Astrocyte of the hippocampus (primary cell): ENCODE data around the gene IL19.

Experiments used
- DNase-seq: peaks from one replicate; pipeline ENCODE4 v3.0.0; 2011; ENCODE audit warnings: low read depth, low spot score

IL19 gene, protein sequence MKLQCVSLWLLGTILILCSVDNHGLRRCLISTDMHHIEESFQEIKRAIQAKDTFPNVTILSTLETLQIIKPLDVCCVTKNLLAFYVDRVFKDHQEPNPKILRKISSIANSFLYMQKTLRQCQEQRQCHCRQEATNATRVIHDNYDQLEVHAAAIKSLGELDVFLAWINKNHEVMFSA

DNA sequence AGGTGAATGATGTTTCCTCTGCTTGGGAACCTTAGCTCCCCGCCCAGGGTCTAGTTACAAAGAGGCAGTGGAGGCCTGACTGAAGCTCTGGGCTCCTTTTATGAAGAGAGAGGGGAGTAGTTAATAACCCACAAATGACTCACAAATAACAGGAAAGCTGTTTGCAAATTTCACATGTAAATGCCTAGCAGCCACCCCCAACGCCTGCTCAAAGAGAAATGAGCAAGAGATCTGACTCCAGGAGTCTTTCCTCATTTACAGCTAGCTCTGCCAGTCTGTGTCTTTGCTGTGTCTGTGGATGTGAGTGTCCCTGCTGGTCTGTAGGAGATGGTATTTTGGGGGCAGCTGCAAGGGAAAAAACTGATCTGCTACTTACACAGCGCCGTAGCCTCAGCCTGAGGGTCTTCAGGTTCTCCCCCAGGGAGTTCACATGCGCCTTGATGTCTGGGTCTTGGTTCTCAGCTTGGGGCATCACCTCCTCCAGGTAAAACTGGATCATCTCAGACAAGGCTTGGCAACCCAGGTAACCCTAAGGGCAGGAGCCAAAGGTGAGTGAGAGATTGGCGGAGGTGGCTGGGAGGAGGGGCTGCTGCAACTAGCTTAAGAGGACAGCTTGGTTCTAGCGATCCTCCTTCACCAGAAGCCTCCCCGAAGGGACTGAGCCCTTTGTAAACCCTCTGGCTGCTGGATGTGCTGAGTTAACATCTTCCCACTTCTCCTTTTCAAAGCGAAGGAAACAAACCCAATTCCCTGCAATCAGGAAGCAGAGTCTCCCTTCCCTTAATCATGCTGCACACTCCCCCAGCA, at the start of gene IL19:
TSS of gene IL19 (plus strand) at position 243 of the 807 bp plus-strand sequence. CDS start 65,890 bp downstream, outside the sequence.
- DNase-seq = peak; percentile 75

DNA sequence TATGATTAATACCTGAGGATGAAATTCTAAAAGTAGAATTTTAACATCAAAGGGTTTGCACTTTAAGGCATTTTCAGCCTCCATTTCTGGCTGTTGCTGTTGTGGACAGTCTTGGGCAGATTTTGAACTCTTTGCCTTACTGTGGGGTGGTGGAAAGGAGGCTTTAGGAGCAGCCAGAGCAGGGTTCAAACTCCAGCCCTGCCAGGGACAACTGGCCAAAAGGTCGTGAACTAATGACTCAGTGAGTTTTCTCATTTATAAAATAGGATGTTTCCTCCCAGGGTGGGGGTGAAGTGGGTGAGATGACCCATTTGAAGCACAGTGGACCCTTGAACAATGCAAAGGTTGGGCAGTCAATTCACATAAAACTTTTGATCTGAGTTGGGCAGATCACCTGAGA, 49.1 kb upstream of the IL19 start:
- no peak for DNase-seq

DNA sequence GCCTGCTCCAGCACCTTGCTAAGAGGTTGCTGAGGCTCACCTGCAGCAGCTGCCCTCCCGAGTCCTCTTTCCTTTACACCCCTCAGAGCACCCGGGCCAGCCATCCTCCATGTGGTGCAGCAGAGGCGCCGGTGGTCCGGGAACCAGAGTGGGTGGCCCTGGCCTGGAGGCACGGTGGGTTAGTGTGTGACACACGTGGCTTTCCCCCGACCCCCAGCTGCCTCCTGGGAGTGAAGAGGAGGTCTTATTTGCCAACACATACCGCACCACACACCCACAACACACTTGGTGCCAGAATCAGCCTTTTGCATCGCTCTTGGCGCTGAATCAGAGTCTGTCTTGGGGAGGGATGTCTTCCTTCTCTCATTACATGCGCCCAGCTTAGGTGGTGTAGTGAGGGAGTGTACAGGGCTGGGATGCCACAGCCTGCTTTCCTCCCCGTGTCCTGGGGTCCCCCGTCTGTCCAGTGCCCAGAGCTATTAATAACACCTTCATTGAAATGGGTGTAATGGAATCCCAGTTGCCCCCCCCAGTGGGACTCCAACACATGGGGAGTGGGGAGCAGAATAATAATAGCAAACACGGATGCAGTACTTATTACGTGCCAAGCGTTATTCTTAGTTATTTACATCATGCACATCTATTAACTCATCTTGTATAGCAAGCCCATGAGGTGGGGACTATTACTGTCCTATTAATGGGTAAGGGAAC, 47.7 kb upstream of the IL19 start:
- DNase-seq = peak; percentile 38

DNA sequence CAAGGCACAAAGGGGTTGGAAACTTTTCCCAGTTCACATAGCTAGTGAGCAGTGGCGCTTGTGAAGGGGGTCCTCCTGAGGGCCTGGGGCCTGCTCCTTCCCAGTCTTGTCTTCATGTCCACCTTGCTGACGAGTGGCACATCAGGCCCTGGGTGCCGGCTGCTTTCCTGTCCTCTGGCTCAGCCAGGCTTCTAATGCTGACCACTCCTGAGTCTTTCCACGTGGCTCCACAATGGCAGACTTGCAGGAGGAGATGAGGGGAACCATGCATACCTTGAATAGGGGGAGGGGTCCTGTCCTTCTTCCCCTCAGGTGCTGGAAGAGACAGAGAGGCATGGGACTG, 47.1 kb upstream of the IL19 start:
- no peak for DNase-seq

DNA sequence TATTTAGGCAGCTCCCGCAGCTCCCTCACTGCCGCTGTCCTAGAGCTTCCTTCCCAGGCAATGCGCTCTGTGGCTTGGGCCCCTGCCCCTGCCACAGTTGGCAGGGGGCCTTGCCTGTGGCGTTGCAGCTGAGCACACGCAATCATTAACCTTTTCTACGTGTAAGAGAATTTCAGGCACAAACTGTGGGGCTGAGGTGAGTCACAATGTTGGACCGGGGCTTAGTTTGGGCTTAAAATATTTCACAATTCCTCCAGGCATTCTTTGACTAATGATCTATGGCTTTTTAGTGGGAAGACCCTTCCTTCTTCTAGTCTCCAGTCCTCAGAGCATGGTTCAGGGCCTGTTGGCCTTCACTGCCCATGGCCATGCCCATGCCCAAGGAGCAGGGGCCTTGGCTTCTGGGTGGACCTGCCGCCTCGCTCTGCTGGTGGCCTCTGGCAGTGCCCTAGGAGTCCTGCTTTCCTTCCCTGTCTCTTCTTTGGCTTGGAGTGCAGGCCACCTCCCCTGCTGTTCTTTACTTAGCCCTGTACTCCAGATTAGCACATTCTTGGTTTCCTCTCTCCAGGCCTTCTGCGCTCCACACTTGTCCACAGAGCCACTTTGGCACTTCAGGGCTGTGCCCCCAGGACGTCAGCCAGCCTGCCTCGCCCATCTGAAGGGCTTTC, 46.6 kb upstream of the IL19 start:
- DNase-seq = peak; percentile 91

DNA sequence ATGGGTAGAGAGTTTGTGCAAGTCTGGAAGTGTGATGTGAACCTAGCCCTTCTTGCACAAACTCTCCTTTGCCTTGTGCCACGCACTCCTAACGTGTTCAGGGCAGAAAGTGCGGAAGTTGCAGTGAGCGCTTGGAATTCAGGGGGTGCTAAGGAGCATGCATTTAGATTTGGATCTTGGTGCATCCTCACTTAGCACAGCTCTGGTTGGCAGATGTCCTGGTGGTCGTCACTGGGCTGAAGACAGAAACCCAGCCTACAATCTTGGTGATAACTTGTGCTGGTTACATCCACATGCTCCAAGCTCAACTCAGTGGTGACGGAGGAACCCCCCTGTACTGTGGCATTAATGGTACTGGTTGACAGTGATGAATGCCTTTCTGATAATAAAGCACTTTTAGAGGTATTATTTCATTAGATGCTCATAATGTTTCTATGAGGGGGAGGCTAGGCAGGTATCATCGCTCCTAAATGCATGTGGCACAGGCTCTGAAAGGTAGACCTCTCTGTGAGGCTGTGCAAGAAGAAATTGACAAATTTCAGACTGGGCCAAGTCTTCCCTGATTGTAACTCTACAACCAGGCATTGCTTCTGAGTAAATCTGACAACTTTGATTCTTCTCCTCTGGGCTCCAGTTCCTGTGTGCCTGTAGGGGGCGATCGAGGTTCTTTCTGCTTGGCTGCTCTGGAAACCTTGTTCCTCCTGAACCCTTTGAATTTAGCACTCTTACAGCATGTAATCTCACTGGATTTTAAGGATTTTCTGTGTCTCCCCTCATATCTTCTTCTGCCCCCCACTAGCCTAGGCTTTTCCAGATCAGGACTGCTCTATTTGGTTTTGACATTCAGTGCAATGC, 45.2 kb upstream of the IL19 start:
- peak; percentile 51 for DNase-seq

DNA sequence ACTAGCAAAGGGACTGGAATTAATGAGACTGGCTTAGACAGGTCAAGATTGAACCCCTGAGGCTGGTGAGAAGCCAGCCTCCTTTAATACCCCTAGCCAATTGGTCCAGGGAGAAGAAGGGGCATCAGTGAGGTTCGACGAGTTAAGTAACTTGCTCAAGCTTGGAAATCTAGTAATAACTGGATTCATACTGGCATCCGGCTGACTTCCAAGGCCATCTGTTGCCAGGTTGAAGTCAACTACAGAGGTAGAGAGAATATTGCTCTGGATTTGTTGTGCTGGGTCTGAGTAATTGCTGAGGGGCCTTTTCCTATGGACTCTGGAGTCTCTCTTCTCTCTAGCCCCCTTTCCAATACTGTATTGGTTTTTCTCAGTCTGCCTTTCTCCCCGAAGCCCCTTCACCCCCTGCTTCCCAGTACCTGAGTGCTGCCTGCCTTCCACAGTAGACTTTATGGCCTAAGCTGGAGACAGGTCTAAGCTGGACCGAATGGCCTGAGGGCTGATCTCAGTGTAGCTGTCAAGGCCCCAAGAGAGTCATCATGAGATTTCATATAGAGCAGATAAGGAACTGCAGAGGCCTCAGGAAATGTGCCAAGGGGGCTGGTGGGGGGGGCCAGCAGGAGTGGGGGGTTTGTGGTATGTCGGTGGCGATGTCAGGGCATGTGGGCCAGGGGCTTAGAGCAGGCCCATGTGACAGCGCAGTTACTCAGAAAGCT, 42.4 kb upstream of the IL19 start:
- DNase-seq = no peak

DNA sequence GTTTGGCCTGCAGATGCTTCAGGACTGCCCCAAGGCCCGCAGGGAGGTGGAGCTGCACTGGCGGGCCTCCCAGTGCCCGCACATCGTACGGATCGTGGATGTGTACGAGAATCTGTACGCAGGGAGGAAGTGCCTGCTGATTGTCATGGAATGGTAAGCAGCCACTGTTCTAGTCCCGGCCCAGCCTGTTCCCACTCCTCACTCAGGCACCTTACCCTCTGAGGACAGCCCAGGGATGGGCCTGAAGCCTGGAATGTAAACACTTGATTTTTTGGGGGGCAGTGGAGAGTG, 41.9 kb upstream of the IL19 start:
- no peak for DNase-seq

DNA sequence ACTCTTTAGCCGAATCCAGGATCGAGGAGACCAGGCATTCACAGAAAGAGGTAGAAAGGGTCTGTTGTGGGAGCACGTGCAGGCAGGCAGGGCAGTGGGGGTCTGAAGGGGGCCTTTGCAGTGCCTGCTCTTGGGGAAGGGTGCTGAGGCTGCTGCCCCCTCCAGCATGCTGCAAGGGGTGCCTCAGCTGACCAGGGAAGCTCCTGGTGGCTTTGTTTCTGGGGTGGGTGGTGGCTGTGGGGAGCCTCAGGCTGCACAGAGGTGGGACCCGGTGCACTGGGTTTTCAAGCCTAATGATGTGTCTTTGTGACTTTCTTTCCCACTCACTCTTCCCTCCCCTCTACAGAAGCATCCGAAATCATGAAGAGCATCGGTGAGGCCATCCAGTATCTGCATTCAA, 41.5 kb upstream of the IL19 start:
- DNase-seq = no peak

DNA sequence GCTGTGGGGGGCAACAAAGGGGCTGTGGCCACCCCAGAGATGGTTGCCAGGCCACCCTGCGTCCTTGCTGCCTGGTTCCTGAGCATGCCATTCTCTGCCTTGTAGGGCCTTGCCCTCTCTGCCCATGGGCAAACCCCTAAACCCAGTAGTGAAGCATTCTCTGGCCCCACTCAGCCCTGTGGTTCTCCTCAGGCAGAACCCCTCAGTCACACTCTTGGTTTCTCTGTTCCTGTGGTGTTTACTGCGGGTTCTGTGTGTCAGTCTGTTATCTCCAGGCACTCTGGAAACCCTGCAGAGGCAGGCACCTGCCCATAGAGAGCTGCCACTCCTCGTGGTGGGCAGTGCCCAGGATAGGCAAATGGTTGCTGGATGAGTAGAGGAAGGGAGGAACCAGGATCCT, 41.1 kb upstream of the IL19 start:
- DNase-seq = no peak

DNA sequence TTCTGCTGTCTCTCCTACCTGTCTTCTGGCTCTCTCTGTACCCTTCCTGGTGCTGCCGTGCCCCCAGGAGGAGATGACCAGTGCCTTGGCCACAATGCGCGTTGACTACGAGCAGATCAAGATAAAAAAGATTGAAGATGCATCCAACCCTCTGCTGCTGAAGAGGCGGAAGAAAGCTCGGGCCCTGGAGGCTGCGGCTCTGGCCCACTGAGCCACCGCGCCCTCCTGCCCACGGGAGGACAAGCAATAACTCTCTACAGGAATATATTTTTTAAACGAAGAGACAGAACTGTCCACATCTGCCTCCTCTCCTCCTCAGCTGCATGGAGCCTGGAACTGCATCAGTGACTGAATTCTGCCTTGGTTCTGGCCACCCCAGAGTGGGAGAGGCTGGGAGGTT, 38.1 kb upstream of the IL19 start:
- no peak for DNase-seq

DNA sequence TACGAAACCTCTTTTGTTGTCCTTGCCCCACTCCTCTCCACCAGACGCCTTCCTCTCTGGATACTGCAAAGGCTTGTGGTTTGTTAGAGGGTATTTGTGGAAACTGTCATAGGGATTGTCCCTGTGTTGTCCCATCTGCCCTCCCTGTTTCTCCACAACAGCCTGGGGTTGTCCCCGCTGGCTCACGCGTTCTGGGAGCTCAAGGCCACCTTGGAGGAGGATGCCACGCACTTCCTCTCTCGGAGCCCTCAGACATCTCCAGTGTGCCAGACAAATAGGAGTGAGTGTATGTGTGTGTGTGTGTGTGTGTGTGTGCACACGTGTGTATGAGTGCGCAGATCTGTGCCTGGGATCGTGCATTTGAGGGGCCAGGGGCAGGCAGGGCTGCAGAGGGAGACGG, 37.6 kb upstream of the IL19 start:
- no peak for DNase-seq

DNA sequence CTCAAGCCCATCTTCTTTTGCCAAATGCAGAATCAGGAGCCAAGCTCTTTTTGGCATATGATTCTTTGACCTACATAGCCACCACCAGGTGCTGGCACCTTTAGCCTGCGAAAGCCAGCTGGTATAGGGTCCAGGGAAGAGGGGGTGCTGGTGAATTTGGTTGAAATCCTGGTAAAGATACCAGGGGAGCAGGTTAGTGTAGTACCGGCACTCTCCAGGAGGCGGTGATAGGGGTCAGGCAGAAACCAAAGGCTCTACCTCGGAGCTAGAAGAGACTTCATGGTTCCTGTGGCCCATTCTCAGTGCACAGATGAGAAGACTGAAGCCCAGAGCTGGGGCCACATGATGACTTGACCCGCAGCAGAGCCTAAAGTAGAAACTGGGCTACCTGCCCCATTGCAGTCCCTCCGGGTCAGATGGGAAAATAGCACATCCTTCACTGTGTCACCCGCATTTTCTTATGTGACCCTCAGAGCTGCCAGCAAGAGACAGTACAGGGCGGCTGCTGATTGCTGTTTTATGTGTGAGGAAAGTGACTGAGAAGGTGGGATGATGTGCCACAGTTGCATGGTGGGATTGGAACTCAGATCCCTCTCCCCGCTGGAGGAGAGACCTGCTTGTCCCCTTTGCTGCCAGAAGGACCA, 36.0 kb upstream of the IL19 start:
- peak; percentile 54 for DNase-seq

DNA sequence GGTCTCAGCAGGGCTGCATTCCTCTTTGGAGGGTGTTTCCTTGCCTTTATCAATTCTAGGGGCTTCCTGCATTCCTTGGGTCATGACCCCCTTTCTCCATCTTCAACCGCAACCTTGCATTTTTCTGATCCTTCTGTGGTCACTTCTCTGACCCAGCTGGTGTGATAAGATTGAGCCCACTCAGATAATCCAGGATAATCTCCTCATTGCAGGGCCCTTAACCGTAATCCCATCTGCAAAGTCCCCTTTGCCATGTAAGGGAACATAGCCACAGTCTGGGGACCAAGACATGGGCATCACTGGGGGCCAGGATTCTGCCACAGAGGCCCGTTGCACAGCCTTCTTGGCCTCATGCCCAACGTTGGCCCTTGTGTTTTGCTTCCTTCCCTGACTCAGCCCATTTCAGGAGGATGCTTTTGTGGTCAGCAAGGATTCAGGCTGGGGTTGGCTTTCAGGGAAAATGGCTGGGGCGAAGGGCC, 35.0 kb upstream of the IL19 start:
- DNase-seq = peak; percentile 63

DNA sequence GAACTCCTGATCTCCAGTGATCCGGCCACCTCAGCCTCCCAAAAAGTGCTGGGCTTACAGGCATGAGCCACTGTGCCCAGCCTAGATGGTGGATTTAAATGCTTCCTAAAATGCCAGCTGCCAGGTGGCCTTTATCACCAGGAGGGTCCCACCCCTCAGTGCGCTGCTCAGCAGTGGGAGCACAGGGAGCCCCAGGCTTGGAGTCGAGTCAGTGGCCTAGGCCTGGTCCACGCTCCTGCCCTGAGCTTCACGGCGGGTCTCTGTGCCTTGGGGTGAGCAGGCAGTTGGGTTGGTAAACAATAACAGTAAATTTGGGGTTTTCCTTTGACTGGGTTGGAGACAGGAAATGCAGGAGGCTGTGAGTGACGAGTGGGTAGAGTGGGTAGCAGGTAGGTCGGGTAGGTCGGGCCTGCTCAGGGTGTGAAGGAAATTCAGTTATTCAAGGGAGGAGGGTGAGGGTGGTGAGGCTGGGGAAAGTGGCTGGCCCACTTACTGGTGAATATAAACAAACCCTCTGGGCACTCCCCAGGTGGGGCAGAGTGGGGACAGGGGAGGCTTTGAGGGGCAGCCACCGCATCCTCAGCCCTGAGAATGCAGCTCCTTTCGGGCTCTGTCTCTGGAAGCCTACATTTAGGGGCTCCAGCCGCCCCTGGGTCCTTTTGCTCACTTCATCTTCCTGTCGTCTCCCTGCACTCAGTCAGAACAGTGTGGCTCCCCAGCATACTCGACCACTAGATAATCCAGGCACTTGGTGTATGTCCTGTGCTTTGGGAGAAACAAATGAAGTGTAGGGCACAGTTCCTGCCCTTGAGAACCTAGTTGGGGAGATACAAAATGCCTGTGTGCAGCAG, 33.5 kb upstream of the IL19 start:
- DNase-seq = no peak

DNA sequence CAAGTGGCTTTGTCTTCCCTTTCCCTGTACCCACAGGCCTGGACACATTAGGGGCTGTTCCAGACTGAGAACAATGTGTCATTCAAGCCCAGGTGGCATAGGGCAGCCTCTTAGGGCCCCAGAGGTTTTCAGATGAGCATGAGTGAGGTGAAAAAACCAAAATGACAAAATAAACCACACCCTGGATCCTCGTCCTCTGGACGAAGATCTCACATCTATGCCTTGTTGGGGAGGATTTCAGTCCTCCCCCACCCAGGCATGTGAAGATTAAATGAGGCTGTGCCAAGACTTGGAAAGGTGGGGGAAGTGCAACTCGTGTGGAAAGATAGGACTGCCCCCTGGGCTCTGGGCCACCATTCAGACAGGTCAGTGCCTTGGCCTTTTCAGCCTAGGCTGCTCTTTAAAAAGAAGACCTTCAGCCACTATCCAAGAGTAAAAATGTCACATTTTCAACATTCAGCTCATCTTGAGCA, 32.8 kb upstream of the IL19 start:
- DNase-seq = no peak

DNA sequence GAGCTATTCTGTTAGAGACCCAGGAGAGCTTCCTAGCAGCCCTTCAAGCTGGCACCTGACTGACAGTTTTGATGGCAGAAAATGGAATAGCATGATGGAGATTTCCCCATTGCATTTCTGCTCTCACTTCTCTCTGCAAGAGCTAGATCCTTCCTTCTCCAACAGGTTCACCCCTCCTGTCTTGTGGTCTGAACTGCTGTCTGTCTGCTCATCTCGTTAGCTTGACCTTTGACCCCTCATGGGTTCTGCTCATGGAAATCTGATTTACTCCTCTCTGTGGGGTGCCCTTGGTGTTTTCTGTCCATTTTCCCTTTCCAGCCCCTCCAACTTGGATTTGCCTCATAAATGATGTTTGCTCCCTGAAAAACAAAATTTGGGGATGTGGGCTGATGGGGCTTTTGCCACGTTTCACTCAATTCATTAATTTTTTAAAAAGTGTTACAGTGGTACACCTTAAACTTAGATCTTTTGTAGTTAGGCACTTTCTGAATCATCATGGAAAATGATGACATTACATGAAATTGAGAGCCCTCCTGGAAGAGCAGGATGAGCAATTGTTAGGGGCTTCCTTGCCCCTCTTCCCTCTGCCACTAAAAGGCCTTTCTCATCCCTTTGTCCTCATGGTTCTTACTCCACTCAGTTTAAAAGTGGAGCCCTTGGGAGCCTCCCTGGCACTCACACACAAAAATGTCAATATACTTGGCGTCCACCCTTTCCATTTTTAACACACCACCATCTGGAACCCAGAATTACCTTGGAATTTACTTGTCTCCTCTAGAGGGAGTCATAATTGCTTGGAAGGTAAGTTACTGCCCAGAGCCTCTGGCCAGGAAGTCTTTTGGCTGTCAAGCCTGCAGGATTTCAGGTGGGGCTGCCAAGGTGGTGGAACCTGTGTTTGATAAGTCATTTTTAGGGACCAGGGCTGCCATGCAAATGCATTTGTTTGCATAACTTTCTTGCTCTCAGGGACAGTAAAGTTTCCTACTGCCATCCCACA, 31.9 kb upstream of the IL19 start:
- DNase-seq = peak; percentile 26
